ENCODE results near the gene POU2F3. TPM values are rescaled to one million over a fixed set of nuclear protein-coding genes. Genes with fewer than 3 reads are reported as not detected.

Gene POU2F3
- total RNA-seq, 1 donor from 2014 or later = not detected

GRCh38 chr11:120226714-120227113 lies 13.2 kb upstream of the POU2F3 start:
- ChIA-PET CTCF (no interaction called here), POLR2A (no interaction called here)
- DNase-seq = no peak

GRCh38 chr11:120227228-120227852 lies 12.6 kb upstream of the POU2F3 start:
- no peak overlapping the region for H3K4me3 Mint-ChIP-seq
- POLR2A ChIA-PET = interaction anchor here (0.6 kb wide), 1 partner anchor 33 kb away, joined by 4 read pairs; no protein-coding TSS in a partner anchor
- H3K27ac Mint-ChIP-seq = no peak overlapping the region
- peaks cover 7% of the 10 kb centered on the region for H3K27me3 Mint-ChIP-seq
- H3K36me3 Mint-ChIP-seq (ENCODE audit: low read depth) = no peaks in the 10 kb centered on the region
- no peak for ATAC-seq (ENCODE audit: low read depth)
- DNase-seq = no peak
- TF ChIP-seq CTCF (IDR thresholded peaks at IDR 0.05) = no peak
- no peaks in the 10 kb centered on the region for H3K9me3 Mint-ChIP-seq
- peaks cover 10% of the 10 kb centered on the region for H3K4me1 Mint-ChIP-seq
- CTCF ChIA-PET = no interaction called here
- intact Hi-C loops (cut with micrococcal nuclease) = no loop called here

More at GRCh38 chr11:120226714-120227113, 13.2 kb upstream of the POU2F3 start:
- no peak for ATAC-seq (ENCODE audit: low read depth)
- Mint-ChIP-seq H3K36me3 (ENCODE audit: low read depth) (no peaks in the 10 kb centered on the region), H3K4me3 (no peak overlapping the region), H3K9me3 (no peaks in the 10 kb centered on the region), H3K27ac (no peak overlapping the region), H3K27me3 (peaks cover 7% of the 10 kb centered on the region), H3K4me1 (peaks cover 10% of the 10 kb centered on the region)
- no peak for TF ChIP-seq CTCF (IDR thresholded peaks at IDR 0.05)
- intact Hi-C loops (cut with micrococcal nuclease) = no loop called here

GRCh38 chr11:120228794-120229384 lies 11.1 kb upstream of the POU2F3 start:
- intact Hi-C loops (cut with micrococcal nuclease) = no loop called here
- H3K27me3 Mint-ChIP-seq = peaks cover 15% of the 10 kb centered on the region
- DNase-seq (no peak), ATAC-seq (ENCODE audit: low read depth) (no peak)
- H3K36me3 Mint-ChIP-seq (ENCODE audit: low read depth) = no peaks in the 10 kb centered on the region
- POLR2A ChIA-PET = interaction anchor here (0.8 kb wide), 1 partner anchor 19 kb away, joined by 6 read pairs; no protein-coding TSS in a partner anchor
- CTCF ChIA-PET = interaction anchor here (0.8 kb wide), 1 partner anchor 73 kb away, joined by 3 read pairs; no protein-coding TSS in a partner anchor
- H3K27ac Mint-ChIP-seq = no peak overlapping the region
- TF ChIP-seq CTCF (IDR thresholded peaks at IDR 0.05) = no peak
- H3K9me3 Mint-ChIP-seq = no peaks in the 10 kb centered on the region
- H3K4me3 Mint-ChIP-seq = no peak overlapping the region
- H3K4me1 Mint-ChIP-seq = peaks cover 10% of the 10 kb centered on the region

- H3K36me3 Mint-ChIP-seq (ENCODE audit: low read depth) = no peaks in the 10 kb centered on the region
- no peak overlapping the region for H3K27ac Mint-ChIP-seq
- ATAC-seq (ENCODE audit: low read depth) = no peak
- no peak for TF ChIP-seq CTCF (IDR thresholded peaks at IDR 0.05)
- peaks cover 7% of the 10 kb centered on the region for H3K4me1 Mint-ChIP-seq
- CTCF ChIA-PET = interaction anchor here (0.8 kb wide), 1 partner anchor 72 kb away, joined by 3 read pairs; no protein-coding TSS in a partner anchor
- intact Hi-C loops (cut with micrococcal nuclease) = no loop called here
- H3K27me3 Mint-ChIP-seq = peaks cover 18% of the 10 kb centered on the region
- DNase-seq = no peak
- no peaks in the 10 kb centered on the region for H3K9me3 Mint-ChIP-seq
- no peak overlapping the region for H3K4me3 Mint-ChIP-seq
- POLR2A ChIA-PET = interaction anchor here (0.8 kb wide), 1 partner anchor 19 kb away, joined by 6 read pairs; no protein-coding TSS in a partner anchor
These were observed 10.2 kb upstream of the POU2F3 start for GRCh38 chr11:120229451-120230424.
